OCI-LY7 (cell line): ENCODE data around the gene B3GAT3. TPM values are rescaled to one million over a fixed set of nuclear protein-coding genes. Genes with fewer than 3 reads are reported as not detected.

ENCODE experiments used
- BruUV-seq: library from RNA; stranded (reverse); fragments of 400-500 nt; replicated peaks from 2 replicates; lab custom pipeline; 2021; lab: Mats Ljungman, UMichigan
- CTCF ChIA-PET: fragments of 300-600 bp; sonication (Branson Sonifier 250); formaldehyde crosslinking; loops from one replicate; lab custom pipeline; 2022; ENCODE audit warnings: antibody characterized with exemption; ENCODE audit not compliant: unreplicated experiment; lab: Charles Lee
- POLR2A ChIA-PET: fragments of 300-600 bp; sonication (Branson Sonifier 250); formaldehyde crosslinking; loops from one replicate; lab custom pipeline; 2022; ENCODE audit warnings: antibody characterized with exemption; lab: Charles Lee
- DNase-seq: peaks from one replicate; pipeline ENCODE4 v3.0.0-alpha.2; 2015; ENCODE audit warnings: low spot score
- H2AFZ ChIP-seq: fragments of 200-600 bp; sonication (generic), shearing (Covaris generic); 2 replicates; pipeline ENCODE4 v1.6.1; 2014; ENCODE audit warnings: mild to moderate bottlenecking, antibody characterized with exemption, low read length, moderate library complexity
- H3K27ac ChIP-seq: fragments of 200-600 bp; sonication (generic); 2 replicates; pipeline ENCODE4 v1.5.1; 2014; ENCODE audit warnings: mixed run types, low read depth, mild to moderate bottlenecking, moderate library complexity, low read length, inconsistent platforms; ENCODE audit not compliant: poor library complexity, severe bottlenecking
- H3K36me3 ChIP-seq: fragments of 200-600 bp; sonication (generic); 2 replicates; pipeline ENCODE4 v1.6.1; 2014; ENCODE audit warnings: mild to moderate bottlenecking, antibody characterized with exemption, low read length, moderate library complexity, mixed read lengths; ENCODE audit not compliant: insufficient read depth
- H3K4me1 ChIP-seq: fragments of 200-600 bp; sonication (generic); 2 replicates; pipeline ENCODE4 v1.5.1; 2014; ENCODE audit warnings: mild to moderate bottlenecking, low read length; ENCODE audit not compliant: insufficient read depth, poor library complexity, severe bottlenecking
- H3K4me2 ChIP-seq: fragments of 200-600 bp; sonication (generic); 2 replicates; pipeline ENCODE4 v1.6.1; 2014; ENCODE audit warnings: mild to moderate bottlenecking, low read length
- H3K4me3 ChIP-seq: fragments of 200-600 bp; sonication (generic); 2 replicates; pipeline ENCODE4 v1.5.1; 2014; ENCODE audit warnings: mild to moderate bottlenecking, low read depth, low read length; ENCODE audit not compliant: poor library complexity, severe bottlenecking
- H3K79me2 ChIP-seq: fragments of 200-600 bp; sonication (generic); 2 replicates; pipeline ENCODE4 v1.6.1; 2016; ENCODE audit warnings: low read depth, mild to moderate bottlenecking, low read length, moderate library complexity, mixed read lengths; ENCODE audit not compliant: insufficient read depth
- H3K9me2 ChIP-seq: fragments of 200-600 bp; sonication (generic); 2 replicates; pipeline ENCODE4 v1.6.1; 2016; ENCODE audit warnings: mild to moderate bottlenecking, low read length, mixed read lengths; ENCODE audit not compliant: insufficient read depth
- H3K9me3 ChIP-seq: fragments of 200-600 bp; sonication (generic); 2 replicates; pipeline ENCODE4 v1.6.1; 2014; ENCODE audit warnings: mild to moderate bottlenecking, mixed run types, low read length, mixed read lengths
- H4K20me1 ChIP-seq: fragments of 200-600 bp; sonication (generic); 2 replicates; pipeline ENCODE4 v1.6.1; 2014; ENCODE audit warnings: mild to moderate bottlenecking, antibody characterized with exemption, low read length, moderate library complexity, mixed read lengths; ENCODE audit not compliant: insufficient read depth
- CTCF ChIP-seq: fragments of 200-600 bp; sonication (generic); conservative IDR thresholded peaks from 2 replicates; pipeline ENCODE4 v1.5.1; 2014; ENCODE audit warnings: mild to moderate bottlenecking, antibody characterized with exemption, low read length, moderate library complexity, mixed read lengths
- EZH2phosphoT487 ChIP-seq: fragments of 200-600 bp; sonication (generic); IDR thresholded peaks from 2 replicates; pipeline ENCODE4 v1.6.1; 2018; ENCODE audit warnings: low read depth, borderline replicate concordance, mild to moderate bottlenecking, mixed run types, antibody characterized with exemption, low read length, moderate library complexity, mixed read lengths
- intact Hi-C: fragments of 100-400 bp; cut with micrococcal nuclease; formaldehyde crosslinking; loops from one replicate; pipeline ENCODE4 v1.10.0; 2022; ENCODE audit not compliant: unreplicated experiment
- total RNA-seq, 2 experiments: library from RNA; depleted of rRNA in 1 of 2; stranded (reverse); fragments of >200 nt in 1 of 2; shearing (Covaris generic) in 1 of 2; gene quantifications; 2 replicates each; pipeline ENCODE4 v1.2.3, GENCODE V29; 2014 to 2022

The B3GAT3 gene
- total RNA-seq, 2 experiments from 2014 or later, result 71.3 to 74.3 TPM

GRCh38 chr11:62612366-62613290 is 9.2 kb downstream of the B3GAT3 start, which contains the start of the genes EML3 and ROM1:
Gene EML3 (minus strand): TSS chr11:62612775. CDS start chr11:62612457, 318 bp downstream.
Gene ROM1 (plus strand): TSS chr11:62613257. CDS start chr11:62613282, 25 bp downstream.
- CTCF ChIA-PET, result interaction anchor here (1.1 kb wide), 1 partner anchor 21 kb away, joined by 3 read pairs; no protein-coding TSS in a partner anchor
- H3K9me3 ChIP-seq, result no peaks in the 10 kb centered on the region
- peaks cover 27% of the 10 kb centered on the region for H3K4me1 ChIP-seq
- peak; percentile 92 for DNase-seq
- BruUV-seq, result no TSS peak
- peaks cover 5% of the 10 kb centered on the region; the same call in 1 of the 2 replicates for H3K79me2 ChIP-seq
- TF ChIP-seq EZH2phosphoT487 (no peak), CTCF (peak; percentile 94)
- H4K20me1 ChIP-seq, result no peaks in the 10 kb centered on the region
- intact Hi-C loops, result loop anchor here (2.0 kb wide), 1 partner anchor 52 kb away; the partner anchor contains the start of genes C11orf98 and CSKMT
- H3K27ac ChIP-seq, result peak within 1 kb of the TSS; percentile 61
- H2AFZ ChIP-seq, result peak within 1 kb of the TSS; percentile 12; the same call in 1 of the 2 replicates
- H3K36me3 ChIP-seq, result peaks cover 22% of the 10 kb centered on the region; the same call in 1 of the 2 replicates
- peak within 1 kb of the TSS; percentile 86 for H3K4me2 ChIP-seq
- H3K4me3 ChIP-seq, result peak within 1 kb of the TSS; percentile 71
- no peaks in the 10 kb centered on the region for H3K9me2 ChIP-seq
- POLR2A ChIA-PET, result interaction anchor here (0.6 to 1.2 kb wide), 5 partner anchors 11 to 187 kb away, joined by 3 to 9 read pairs (median 3); partner anchors contain the start of gene MTA2

GRCh38 chr11:62611705-62612365 is 10.0 kb downstream of the B3GAT3 start:
- intact Hi-C loops, result loop anchor here (2.0 kb wide), 1 partner anchor 53 kb away; the partner anchor contains the start of genes C11orf98 and CSKMT
- H3K36me3 ChIP-seq, result peaks cover 18% of the 10 kb centered on the region
- peak overlapping the region; percentile 12; the same call in 1 of the 2 replicates for H2AFZ ChIP-seq
- H3K27ac ChIP-seq, result peak overlapping the region; percentile 61
- H3K79me2 ChIP-seq, result peaks cover 5% of the 10 kb centered on the region; the same call in 1 of the 2 replicates
- no peaks in the 10 kb centered on the region for H3K9me3 ChIP-seq
- H3K4me1 ChIP-seq, result peaks cover 35% of the 10 kb centered on the region
- TF ChIP-seq CTCF (no peak), EZH2phosphoT487 (no peak)
- peak overlapping the region; percentile 86 for H3K4me2 ChIP-seq
- peak; percentile 26 for DNase-seq
- POLR2A ChIA-PET, result interaction anchor here (0.5 to 1.2 kb wide), 7 partner anchors 10 to 1175 kb away, joined by 3 to 9 read pairs (median 3); partner anchors contain the start of genes B3GAT3 and MTA2
- CTCF ChIA-PET, result interaction anchor here (1.0 to 1.1 kb wide), 2 partner anchors 10 to 20 kb away, joined by 3 to 4 read pairs; partner anchors contain the start of gene MTA2
- H4K20me1 ChIP-seq, result no peaks in the 10 kb centered on the region
- BruUV-seq, result no TSS peak
- no peaks in the 10 kb centered on the region for H3K9me2 ChIP-seq
- peak overlapping the region; percentile 71 for H3K4me3 ChIP-seq
